Neural cell (in vitro differentiated cells): Measurements from ENCODE around the gene XPA. TPM values are rescaled to one million over a fixed set of nuclear protein-coding genes. Genes with fewer than 3 reads are reported as not detected.

Experiments used
- H2AFZ ChIP-seq: fragments of 200-600, 300-800 bp; sonication (generic), shearing (Covaris generic); 2 replicates; pipeline ENCODE4 v1.6.0; 2014; ENCODE audit warnings: low read depth, mild to moderate bottlenecking, antibody characterized with exemption, low read length, moderate library complexity
- H3F3A ChIP-seq: fragments of 200-600 bp; shearing (Covaris generic); 2 replicates; pipeline ENCODE4 v1.6.1; 2016; ENCODE audit warnings: mild to moderate bottlenecking, moderate library complexity, mixed read lengths, antibody characterized with exemption, low read length; ENCODE audit not compliant: insufficient read depth, poor library complexity, severe bottlenecking
- H3K27ac ChIP-seq: fragments of 200-600, 300-800 bp; sonication (generic), shearing (Covaris generic); 2 replicates; pipeline ENCODE4 v1.5.1; 2014; ENCODE audit warnings: mild to moderate bottlenecking, low read length, moderate library complexity
- H3K27me3 ChIP-seq: fragments of 300-800, 200-600 bp; sonication (generic), shearing (Covaris generic); 2 replicates; pipeline ENCODE4 v1.6.0; 2014; ENCODE audit warnings: mild to moderate bottlenecking, low read depth, low read length, moderate library complexity; ENCODE audit not compliant: insufficient read depth
- H3K36me3 ChIP-seq: fragments of 300-800, 200-600 bp; sonication (generic), shearing (Covaris generic); 2 replicates; pipeline ENCODE4 v1.5.1; 2014; ENCODE audit warnings: mild to moderate bottlenecking, antibody characterized with exemption, low read length, moderate library complexity; ENCODE audit not compliant: insufficient read depth
- H3K4me2 ChIP-seq: fragments of 300-800, 200-600 bp; sonication (generic), shearing (Covaris generic); 2 replicates; pipeline ENCODE4 v1.6.0; 2014; ENCODE audit warnings: mild to moderate bottlenecking, low read length
- H3K4me3 ChIP-seq: fragments of 300-800, 200-600 bp; sonication (generic), shearing (Covaris generic); 2 replicates; pipeline ENCODE4 v1.5.1; 2014; ENCODE audit warnings: mild to moderate bottlenecking, low read length, moderate library complexity
- H3K79me2 ChIP-seq: fragments of 200-600 bp; shearing (Covaris generic); replicated peaks from 2 replicates; pipeline ENCODE4 v1.6.0; 2014; ENCODE audit warnings: mild to moderate bottlenecking, low read length, moderate library complexity; ENCODE audit not compliant: insufficient read depth
- H3K9ac ChIP-seq: fragments of 300-800, 200-600 bp; sonication (generic), shearing (Covaris generic); 2 replicates; pipeline ENCODE4 v1.6.1; 2016; ENCODE audit warnings: mild to moderate bottlenecking, low read length, mixed read lengths
- H3K9me2 ChIP-seq: fragments of 200-600 bp; shearing (Covaris generic); 2 replicates; pipeline ENCODE4 v1.6.1; 2016; ENCODE audit warnings: mild to moderate bottlenecking, low read length, mixed read lengths; ENCODE audit not compliant: insufficient read depth
- H3K9me3 ChIP-seq: fragments of 200-600, 300-800 bp; sonication (generic), shearing (Covaris generic); 2 replicates; pipeline ENCODE4 v1.6.1; 2016; ENCODE audit warnings: mild to moderate bottlenecking, mixed run types, low read length, moderate library complexity, mixed read lengths
- H4K20me1 ChIP-seq: fragments of 200-600 bp; shearing (Covaris generic); 2 replicates; pipeline ENCODE4 v1.6.1; 2016; ENCODE audit warnings: mild to moderate bottlenecking, mixed run types; ENCODE audit not compliant: insufficient read depth
- EP300 ChIP-seq: fragments of 450-650 bp; conservative IDR thresholded peaks from 2 replicates; pipeline ENCODE4 v1.6.1; 2014; ENCODE audit warnings: antibody characterized with exemption, mild to moderate bottlenecking, moderate library complexity; ENCODE audit not compliant: poor library complexity, severe bottlenecking
- EZH2 ChIP-seq: fragments of 200-600, 300-800 bp; shearing (Covaris generic), sonication (generic); IDR thresholded peaks from 2 replicates; pipeline ENCODE4 v1.6.1; 2014; ENCODE audit warnings: antibody characterized with exemption, low read length, borderline replicate concordance, mild to moderate bottlenecking; ENCODE audit not compliant: insufficient read depth, poor library complexity, severe bottlenecking
- MXI1 ChIP-seq: fragments of 450-650 bp; conservative IDR thresholded peaks from 2 replicates; pipeline ENCODE4 v1.6.1; 2014; ENCODE audit warnings: antibody characterized with exemption, mild to moderate bottlenecking; ENCODE audit not compliant: poor library complexity, severe bottlenecking
- POLR2AphosphoS5 ChIP-seq: IDR thresholded peaks from 2 replicates; pipeline ENCODE4 v1.6.1; 2012
- RAD21 ChIP-seq: fragments of 450-650 bp; conservative IDR thresholded peaks from 2 replicates; pipeline ENCODE4 v1.6.1; 2014; ENCODE audit warnings: antibody characterized with exemption, mild to moderate bottlenecking, moderate library complexity
- SMC3 ChIP-seq: fragments of 450-650 bp; conservative IDR thresholded peaks from 2 replicates; pipeline ENCODE4 v1.6.1; 2014; ENCODE audit warnings: antibody characterized with exemption, mild to moderate bottlenecking, moderate library complexity; ENCODE audit not compliant: poor library complexity
- TAF1 ChIP-seq: IDR thresholded peaks from 2 replicates; pipeline ENCODE4 v1.6.1; 2012; ENCODE audit warnings: low read depth
- polyA minus RNA-seq: library from RNA; depleted of rRNA, polyadenylated mRNA; stranded (reverse); fragments of >200 nt; gene quantifications from 2 replicates; pipeline ENCODE4 v1.2.3, GENCODE V29; 2014
- polyA plus RNA-seq: library from polyadenylated mRNA; depleted of rRNA; stranded (reverse); fragments of >200 nt; gene quantifications from 2 replicates; pipeline ENCODE4 v1.2.3, GENCODE V29; 2014
- TF ChIP-seq, protein P1 (sequence below): fragments of 450-650 bp; IDR thresholded peaks from 2 replicates; pipeline ENCODE4 v1.5.1; 2014; ENCODE audit warnings: antibody characterized with exemption, mild to moderate bottlenecking, moderate library complexity; ENCODE audit not compliant: poor library complexity, severe bottlenecking
- TF ChIP-seq, protein P2 (sequence below): IDR thresholded peaks from 2 replicates; pipeline ENCODE4 v1.6.1; 2012; ENCODE audit warnings: borderline replicate concordance

Gene XPA
- polyA plus RNA-seq (32.3 and 34.5 TPM in 2 replicates), polyA minus RNA-seq (33.6 and 39.6 TPM in 2 replicates)

DNA sequence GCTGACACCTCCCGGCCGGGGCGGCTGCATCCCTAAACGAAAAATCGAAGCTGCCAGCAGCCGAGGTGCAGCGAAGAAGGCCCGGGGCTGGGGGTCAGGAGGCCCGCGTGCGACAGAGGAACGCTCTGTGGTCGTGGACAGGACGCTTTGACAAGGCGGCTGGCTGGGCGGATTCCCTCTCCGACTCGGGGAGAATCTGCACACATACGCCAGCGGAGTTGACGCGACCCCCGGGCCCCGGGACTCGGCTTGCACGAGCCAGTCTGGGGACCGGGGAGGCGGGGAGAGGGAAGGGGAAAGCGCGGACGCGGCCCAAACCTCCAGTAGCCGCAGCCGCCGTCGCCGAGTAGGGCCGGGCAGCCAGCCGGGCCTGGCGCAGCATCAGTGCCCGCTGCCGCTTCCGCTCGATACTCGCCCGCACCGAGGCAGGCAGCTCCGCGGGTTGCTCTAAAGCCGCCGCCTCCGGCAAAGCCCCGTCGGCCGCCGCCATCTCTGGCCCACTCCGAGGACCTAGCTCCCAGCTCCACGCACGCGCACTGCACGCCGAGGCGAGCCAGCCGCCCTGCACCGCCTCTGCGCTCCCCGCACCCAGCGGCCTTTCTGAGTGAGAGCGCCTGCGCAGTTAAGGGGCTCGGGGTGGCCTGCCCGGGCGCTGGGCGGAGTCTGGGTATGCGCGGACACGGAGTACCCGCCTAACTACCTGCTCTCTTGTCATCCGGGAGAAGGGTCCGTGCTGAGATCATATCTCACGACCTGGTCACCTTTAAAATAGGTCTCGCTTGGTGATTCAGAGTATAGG is at the start of gene XPA:
TSS of gene XPA (minus strand) at position 538 of the 799 bp plus-strand sequence. CDS start at position 490, 48 bp downstream.
- H3K9me2 ChIP-seq, result no peaks in the 10 kb centered on the region
- H3K27ac ChIP-seq, result peak within 1 kb of the TSS; percentile 88
- peak within 1 kb of the TSS; percentile 87 for H3K9ac ChIP-seq
- H4K20me1 ChIP-seq, result no peaks in the 10 kb centered on the region
- H3F3A ChIP-seq, result no peaks in the 10 kb centered on the region
- peaks cover 26% of the 10 kb centered on the region for H3K79me2 ChIP-seq
- H3K27me3 ChIP-seq, result no peaks in the 10 kb centered on the region
- H3K36me3 ChIP-seq, result no peaks in the 10 kb centered on the region
- H2AFZ ChIP-seq, result peak within 1 kb of the TSS; percentile 85
- peak within 1 kb of the TSS; percentile 80 for H3K4me3 ChIP-seq
- TF ChIP-seq POLR2AphosphoS5 (peak; percentile 95), MXI1 (peak; percentile 76), TAF1 (peak; percentile 75), RAD21 (no peak), SMC3 (no peak)
- TF ChIP-seq, protein P1, sequence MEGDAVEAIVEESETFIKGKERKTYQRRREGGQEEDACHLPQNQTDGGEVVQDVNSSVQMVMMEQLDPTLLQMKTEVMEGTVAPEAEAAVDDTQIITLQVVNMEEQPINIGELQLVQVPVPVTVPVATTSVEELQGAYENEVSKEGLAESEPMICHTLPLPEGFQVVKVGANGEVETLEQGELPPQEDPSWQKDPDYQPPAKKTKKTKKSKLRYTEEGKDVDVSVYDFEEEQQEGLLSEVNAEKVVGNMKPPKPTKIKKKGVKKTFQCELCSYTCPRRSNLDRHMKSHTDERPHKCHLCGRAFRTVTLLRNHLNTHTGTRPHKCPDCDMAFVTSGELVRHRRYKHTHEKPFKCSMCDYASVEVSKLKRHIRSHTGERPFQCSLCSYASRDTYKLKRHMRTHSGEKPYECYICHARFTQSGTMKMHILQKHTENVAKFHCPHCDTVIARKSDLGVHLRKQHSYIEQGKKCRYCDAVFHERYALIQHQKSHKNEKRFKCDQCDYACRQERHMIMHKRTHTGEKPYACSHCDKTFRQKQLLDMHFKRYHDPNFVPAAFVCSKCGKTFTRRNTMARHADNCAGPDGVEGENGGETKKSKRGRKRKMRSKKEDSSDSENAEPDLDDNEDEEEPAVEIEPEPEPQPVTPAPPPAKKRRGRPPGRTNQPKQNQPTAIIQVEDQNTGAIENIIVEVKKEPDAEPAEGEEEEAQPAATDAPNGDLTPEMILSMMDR, result no peak
- TF ChIP-seq, protein P2, sequence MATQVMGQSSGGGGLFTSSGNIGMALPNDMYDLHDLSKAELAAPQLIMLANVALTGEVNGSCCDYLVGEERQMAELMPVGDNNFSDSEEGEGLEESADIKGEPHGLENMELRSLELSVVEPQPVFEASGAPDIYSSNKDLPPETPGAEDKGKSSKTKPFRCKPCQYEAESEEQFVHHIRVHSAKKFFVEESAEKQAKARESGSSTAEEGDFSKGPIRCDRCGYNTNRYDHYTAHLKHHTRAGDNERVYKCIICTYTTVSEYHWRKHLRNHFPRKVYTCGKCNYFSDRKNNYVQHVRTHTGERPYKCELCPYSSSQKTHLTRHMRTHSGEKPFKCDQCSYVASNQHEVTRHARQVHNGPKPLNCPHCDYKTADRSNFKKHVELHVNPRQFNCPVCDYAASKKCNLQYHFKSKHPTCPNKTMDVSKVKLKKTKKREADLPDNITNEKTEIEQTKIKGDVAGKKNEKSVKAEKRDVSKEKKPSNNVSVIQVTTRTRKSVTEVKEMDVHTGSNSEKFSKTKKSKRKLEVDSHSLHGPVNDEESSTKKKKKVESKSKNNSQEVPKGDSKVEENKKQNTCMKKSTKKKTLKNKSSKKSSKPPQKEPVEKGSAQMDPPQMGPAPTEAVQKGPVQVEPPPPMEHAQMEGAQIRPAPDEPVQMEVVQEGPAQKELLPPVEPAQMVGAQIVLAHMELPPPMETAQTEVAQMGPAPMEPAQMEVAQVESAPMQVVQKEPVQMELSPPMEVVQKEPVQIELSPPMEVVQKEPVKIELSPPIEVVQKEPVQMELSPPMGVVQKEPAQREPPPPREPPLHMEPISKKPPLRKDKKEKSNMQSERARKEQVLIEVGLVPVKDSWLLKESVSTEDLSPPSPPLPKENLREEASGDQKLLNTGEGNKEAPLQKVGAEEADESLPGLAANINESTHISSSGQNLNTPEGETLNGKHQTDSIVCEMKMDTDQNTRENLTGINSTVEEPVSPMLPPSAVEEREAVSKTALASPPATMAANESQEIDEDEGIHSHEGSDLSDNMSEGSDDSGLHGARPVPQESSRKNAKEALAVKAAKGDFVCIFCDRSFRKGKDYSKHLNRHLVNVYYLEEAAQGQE, result peak; percentile 82
- no peaks in the 10 kb centered on the region for H3K9me3 ChIP-seq
- peak within 1 kb of the TSS; percentile 76 for H3K4me2 ChIP-seq

DNA sequence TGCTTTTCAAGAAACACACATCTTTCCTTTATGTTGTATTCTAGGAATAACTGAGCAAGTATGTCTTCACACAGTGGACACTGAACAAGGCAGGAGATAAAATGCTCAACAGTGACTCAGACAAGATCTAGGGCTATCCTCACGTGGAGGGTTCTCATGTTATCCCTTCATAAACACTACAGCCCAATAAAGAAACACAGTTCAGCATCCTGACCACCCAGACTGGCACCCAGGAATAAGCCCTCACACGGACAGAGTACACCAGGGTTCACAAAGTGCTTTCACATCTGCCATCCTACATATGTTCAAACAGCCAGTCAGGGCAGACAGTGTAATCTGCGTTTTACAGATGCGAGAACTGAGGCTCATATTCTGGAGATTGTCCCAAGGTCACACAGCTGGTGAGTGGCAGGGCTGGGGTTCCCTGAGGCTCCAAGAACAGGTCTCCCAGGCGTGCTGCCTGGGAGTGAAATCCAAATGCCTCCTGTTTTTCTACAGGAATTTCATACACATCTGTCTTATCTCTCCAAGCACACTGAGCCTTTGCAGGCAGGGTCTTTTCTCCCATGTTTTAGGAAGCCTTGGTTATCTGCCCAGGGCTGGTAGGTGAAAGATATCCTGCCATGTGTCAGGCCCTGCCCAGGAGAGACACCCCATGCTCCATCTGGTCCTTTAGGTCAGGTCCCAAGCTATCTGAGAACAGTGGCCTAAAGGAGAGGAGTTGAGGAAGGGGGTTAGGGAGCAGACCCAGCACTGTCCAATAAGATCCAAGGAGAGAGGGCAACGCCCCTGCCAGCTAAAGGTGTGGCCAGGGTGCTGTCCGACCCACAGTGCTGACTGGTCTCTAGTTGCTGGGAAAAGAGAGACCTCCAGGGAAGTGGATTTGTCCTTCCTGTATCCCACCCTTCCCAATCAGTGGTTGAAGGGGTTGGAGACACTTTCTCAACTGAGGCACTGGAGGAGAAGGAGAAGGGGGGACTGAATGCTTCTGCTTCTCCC is 47.9 kb upstream of the XPA start:
- no peaks in the 10 kb centered on the region for H3K79me2 ChIP-seq
- no peak overlapping the region for H3K9ac ChIP-seq
- H3K27ac ChIP-seq, result no peak overlapping the region
- no peak overlapping the region for H3K4me3 ChIP-seq
- H3F3A ChIP-seq, result no peaks in the 10 kb centered on the region
- no peak overlapping the region for H2AFZ ChIP-seq
- TF ChIP-seq SMC3, result no peak
- TF ChIP-seq, protein P1, result no peak
- TF ChIP-seq, protein P2, result no peak
- TF ChIP-seq EZH2, result no peak
- no peak for TF ChIP-seq TAF1
- TF ChIP-seq RAD21, result no peak
- TF ChIP-seq MXI1, result no peak
- TF ChIP-seq POLR2AphosphoS5, result no peak
- TF ChIP-seq EP300, result no peak
- peaks cover 17% of the 10 kb centered on the region for H3K27me3 ChIP-seq
- H3K9me3 ChIP-seq, result peaks cover 4% of the 10 kb centered on the region
- no peak overlapping the region for H3K4me2 ChIP-seq
- H3K9me2 ChIP-seq, result no peaks in the 10 kb centered on the region
- H3K36me3 ChIP-seq, result no peaks in the 10 kb centered on the region
- H4K20me1 ChIP-seq, result no peaks in the 10 kb centered on the region
